CD4-positive, alpha-beta T cell treated with Interleukin-6 at 100 ng/mL for 8 hours (primary cell): ENCODE results near the gene GNG14.
"Not testable (repeated sequence)": the region's sequence is repeated elsewhere in the genome, so short reads cannot be mapped to it uniquely, and the experiment has no call there.

Experiments used
- DNase-seq: peaks from one replicate; pipeline ENCODE4 v3.0.0-alpha.2; 2020; ENCODE audit warnings: mixed read lengths, low spot score

The GNG14 gene

GRCh38 chr19:12667731-12668302 is 20.0 kb upstream of the GNG14 start:
- no peak for DNase-seq

GRCh38 chr19:12668346-12668745 is 19.5 kb upstream of the GNG14 start:
- DNase-seq, result no peak

GRCh38 chr19:12668932-12669269 is 18.9 kb upstream of the GNG14 start:
- DNase-seq, result peak; percentile 45

- DNase-seq, result peak; percentile 66
Observed at GRCh38 chr19:12669270-12670158, 18.3 kb upstream of the GNG14 start.

GRCh38 chr19:12670159-12670928 is 17.5 kb upstream of the GNG14 start:
- DNase-seq, result no peak

- no peak for DNase-seq
Observed at GRCh38 chr19:12672744-12673143, 15.1 kb upstream of the GNG14 start.

GRCh38 chr19:12675399-12675798 is 12.4 kb upstream of the GNG14 start:
- no peak for DNase-seq

GRCh38 chr19:12675940-12676339 is 11.9 kb upstream of the GNG14 start:
- no peak for DNase-seq

- DNase-seq, result peak; percentile 77
Observed at GRCh38 chr19:12676384-12676792, 11.4 kb upstream of the GNG14 start.

- DNase-seq, result no peak
Observed at GRCh38 chr19:12676928-12677327, 10.9 kb upstream of the GNG14 start.

- DNase-seq, result not testable (repeated sequence)
Observed at GRCh38 chr19:12678039-12678438, 9.8 kb upstream of the GNG14 start.

GRCh38 chr19:12680034-12680433 is 7.8 kb upstream of the GNG14 start:
- DNase-seq, result no peak

- DNase-seq, result peak; percentile 95
Observed at GRCh38 chr19:12681074-12681987, 6.5 kb upstream of the GNG14 start, which contains the start of gene DHPS. Gene DHPS, minus strand, starts transcription at chr19:12681880. Its CDS starts 114 bp downstream, at chr19:12681766.

- no peak for DNase-seq
Observed at GRCh38 chr19:12685831-12686230, 2.0 kb upstream of the GNG14 start.

- no peak for DNase-seq
Observed at GRCh38 chr19:12689012-12689411, 1.2 kb downstream of the GNG14 start.

GRCh38 chr19:12689581-12690216 is 1.9 kb downstream of the GNG14 start:
- no peak for DNase-seq

GRCh38 chr19:12692960-12693359 is 5.2 kb downstream of the GNG14 start:
- no peak for DNase-seq

GRCh38 chr19:12694641-12695040 is 6.8 kb downstream of the GNG14 start:
- no peak for DNase-seq

- no peak for DNase-seq
Observed at GRCh38 chr19:12695096-12695495, 7.3 kb downstream of the GNG14 start.

GRCh38 chr19:12695514-12695913 is 7.7 kb downstream of the GNG14 start:
- no peak for DNase-seq

- DNase-seq, result no peak
Observed at GRCh38 chr19:12695997-12696365, 8.2 kb downstream of the GNG14 start.
